IPS DF 4.7 (cell line): ENCODE measurements around the gene PXYLP1.

Experiments used
- DNase-seq: peaks from one replicate; pipeline ENCODE4 v3.0.0-alpha.2; 2013; ENCODE audit warnings: low spot score; ENCODE audit errors: extremely low read depth

The PXYLP1 gene

DNA sequence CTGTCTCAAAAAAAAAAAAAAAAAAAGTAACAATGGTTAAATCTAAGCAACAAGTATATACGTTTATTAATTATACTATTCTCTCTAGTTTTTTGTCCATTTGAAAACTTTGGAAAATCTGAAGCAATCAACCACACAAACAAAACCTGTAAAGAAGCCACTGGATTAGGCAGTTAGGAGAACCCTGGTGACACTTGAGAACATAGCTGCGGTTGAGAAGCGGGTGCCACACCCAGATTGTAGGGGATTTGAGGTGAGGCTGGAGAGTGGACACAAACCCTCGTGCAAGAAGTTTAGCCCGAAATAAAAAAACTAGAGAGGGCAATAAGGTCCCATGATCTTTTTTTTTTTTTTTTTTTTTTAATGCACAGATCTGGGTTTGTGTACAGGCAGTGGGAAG is 110.8 kb downstream of the PXYLP1 start:
- DNase-seq = no peak

DNA sequence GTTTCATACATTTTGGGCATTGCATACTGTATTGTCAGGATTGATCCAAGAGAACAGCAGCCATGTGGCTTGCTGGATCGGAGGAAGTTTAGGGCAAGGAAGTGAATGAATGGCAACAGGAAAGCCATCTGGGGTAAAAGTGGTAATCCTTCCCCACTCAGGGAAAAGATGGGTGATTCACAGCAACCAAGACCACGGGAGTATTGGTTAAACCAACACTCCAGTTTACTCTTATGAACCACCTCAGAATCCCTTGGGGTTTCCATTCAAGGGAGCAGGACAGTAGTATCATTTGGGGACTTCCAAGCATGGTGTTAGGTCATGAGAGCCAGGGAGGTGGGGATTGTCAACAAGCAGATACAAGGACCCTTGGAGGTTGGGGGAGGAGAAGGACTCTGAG is 111.5 kb downstream of the PXYLP1 start:
- DNase-seq = no peak

GRCh38 chr3:141343865-141344271 is 112.2 kb downstream of the PXYLP1 start:
- DNase-seq = no peak
